Adrenal gland (tissue), 5 donors: ENCODE measurements around the gene CYS1.

Source experiments
- POLR2A ChIP-seq, 2 donors: fragments of 450-650 bp; IDR thresholded peaks; one replicate each; pipeline ENCODE4 v1.6.1; 2017; ENCODE audit warnings: antibody characterized with exemption in 2 of 2, mild to moderate bottlenecking in 2 of 2, moderate library complexity in 1 of 2
- TF ChIP-seq, protein P1 (sequence below), 6 experiments: fragments of 450-650 bp in 4 of 6; fragments of 200-600 bp in 2 of 6; sonication (generic) in 1 of 6; IDR thresholded peaks; 1 replicate in 5 of 6; 2 replicates in 1 of 6; pipeline versions ENCODE4 v1.5.1 to v1.8.0; 2016 to 2021; ENCODE audit warnings: antibody characterized with exemption in 6 of 6, mild to moderate bottlenecking in 2 of 6, moderate library complexity in 1 of 6
- donor health status: DM: no; HTN: no; CAD: no.

- TF ChIP-seq, protein P1, sequence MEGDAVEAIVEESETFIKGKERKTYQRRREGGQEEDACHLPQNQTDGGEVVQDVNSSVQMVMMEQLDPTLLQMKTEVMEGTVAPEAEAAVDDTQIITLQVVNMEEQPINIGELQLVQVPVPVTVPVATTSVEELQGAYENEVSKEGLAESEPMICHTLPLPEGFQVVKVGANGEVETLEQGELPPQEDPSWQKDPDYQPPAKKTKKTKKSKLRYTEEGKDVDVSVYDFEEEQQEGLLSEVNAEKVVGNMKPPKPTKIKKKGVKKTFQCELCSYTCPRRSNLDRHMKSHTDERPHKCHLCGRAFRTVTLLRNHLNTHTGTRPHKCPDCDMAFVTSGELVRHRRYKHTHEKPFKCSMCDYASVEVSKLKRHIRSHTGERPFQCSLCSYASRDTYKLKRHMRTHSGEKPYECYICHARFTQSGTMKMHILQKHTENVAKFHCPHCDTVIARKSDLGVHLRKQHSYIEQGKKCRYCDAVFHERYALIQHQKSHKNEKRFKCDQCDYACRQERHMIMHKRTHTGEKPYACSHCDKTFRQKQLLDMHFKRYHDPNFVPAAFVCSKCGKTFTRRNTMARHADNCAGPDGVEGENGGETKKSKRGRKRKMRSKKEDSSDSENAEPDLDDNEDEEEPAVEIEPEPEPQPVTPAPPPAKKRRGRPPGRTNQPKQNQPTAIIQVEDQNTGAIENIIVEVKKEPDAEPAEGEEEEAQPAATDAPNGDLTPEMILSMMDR (IDR thresholded peaks at IDR 0.05), result no peak
- TF ChIP-seq POLR2A (IDR thresholded peaks at IDR 0.05), result no peak
Observed at GRCh38 chr2:10007435-10007834, 72.8 kb downstream of the CYS1 start.
